Body of pancreas (tissue), 4 donors: ENCODE measurements around the gene NKX1-1. TPM values are rescaled to one million over a fixed set of nuclear protein-coding genes. Genes with fewer than 3 reads are reported as not detected.

Source experiments
- ATAC-seq: fragments of 150-250 bp; one replicate; pipeline ENCODE4 v1.9.1; 2016
- DNase-seq, 4 donors: peaks; one replicate each; pipeline ENCODE4 v3.0.0-alpha.2; 2019
- H3K27ac ChIP-seq, 4 donors: fragments of 200-600 bp; sonication (generic); 1 replicate in 3 of 4; 2 replicates in 1 of 4; pipeline versions ENCODE4 v1.5.1 to v1.6.1; 2016 to 2019; ENCODE audit warnings: mild to moderate bottlenecking in 1 of 4, mixed read lengths in 1 of 4, moderate library complexity in 1 of 4
- H3K27me3 ChIP-seq, 2 donors: fragments of 200-600 bp; sonication (generic); one replicate each; pipeline ENCODE4 v1.6.0; 2016; ENCODE audit warnings: mild to moderate bottlenecking in 1 of 2
- H3K36me3 ChIP-seq, 2 donors: fragments of 200-600 bp; sonication (generic); replicated peaks in 1 of 2; 2 replicates each; pipeline ENCODE4 v1.5.1; 2016; ENCODE audit warnings: low read depth in 2 of 2; ENCODE audit not compliant: insufficient read depth in 1 of 2
- H3K4me1 ChIP-seq: fragments of 200-600 bp; sonication (generic); one replicate; pipeline ENCODE4 v1.6.0; 2016
- H3K4me3 ChIP-seq, 2 donors: fragments of 200-600 bp; sonication (generic); 1 replicate in 1 of 2; 2 replicates in 1 of 2; pipeline ENCODE4 v1.5.1; 2016 to 2019
- H3K9me3 ChIP-seq, 3 donors: fragments of 200-600 bp; sonication (generic); 1 replicate in 2 of 3; 2 replicates in 1 of 3; pipeline ENCODE4 v1.5.1; 2016
- CTCF ChIP-seq, 7 experiments: fragments of 450-650 bp in 4 of 7; fragments of 200-600 bp in 3 of 7; sonication (generic) in 3 of 7; IDR thresholded peaks; one replicate each; pipeline ENCODE4 v1.5.1; 2016 to 2019; ENCODE audit warnings: antibody characterized with exemption in 7 of 7
- POLR2A ChIP-seq, 3 donors: fragments of 450-650 bp; IDR thresholded peaks; one replicate each; pipeline ENCODE4 v1.6.1; 2016; ENCODE audit warnings: antibody characterized with exemption in 3 of 3, mild to moderate bottlenecking in 2 of 3
- WGBS, 2 donors: methylation state at CpG; one replicate each; pipeline ENCODE4 v1.1.5; 2017; 5-methylcytosine and 5-hydroxymethylcytosine counted together
- intact Hi-C: fragments of 100-400 bp; cut with DNase I; formaldehyde crosslinking; loops from one replicate; pipeline ENCODE4 v1.15.1; 2023
- total RNA-seq, 2 donors: library from RNA; depleted of rRNA; stranded (reverse); fragments of >200 nt; gene quantifications; one replicate each; pipeline ENCODE4 v1.1.0, GENCODE V29; 2016

The NKX1-1 gene
- total RNA-seq, 2 donors from 2014 or later = not detected

GRCh38 chr4:1361431-1361830, 44.8 kb downstream of the NKX1-1 start:
- intact Hi-C loops = no loop called here
- WGBS, 2 donors = 87 to 90% methylated on average over 18 of the region's 18 CpGs
- TF ChIP-seq POLR2A (IDR thresholded peaks at IDR 0.05) (no peak), CTCF (IDR thresholded peaks at IDR 0.05) (no peak)
- Histone ChIP-seq H3K27me3 (no peaks in the 10 kb centered on the region), H3K36me3 (peaks cover 0 to 4% of the 10 kb centered on the region in 2 donors), H3K4me3 (no peak overlapping the region), H3K4me1 (peaks cover 12% of the 10 kb centered on the region), H3K27ac (no peak overlapping the region), H3K9me3 (no peaks in the 10 kb centered on the region)
- DNase-seq = no peak
- ATAC-seq = no peak

- WGBS, 2 donors = 68 to 79% methylated on average over 4 to 17 of the region's 29 CpGs
- peaks cover 11% of the 10 kb centered on the region for H3K4me1 ChIP-seq
- ATAC-seq (no peak), DNase-seq (peak in 1 of 4 donors; percentile 28)
- H3K27me3 ChIP-seq = no peaks in the 10 kb centered on the region
- intact Hi-C loops = no loop called here
- H3K27ac ChIP-seq = no peak overlapping the region
- H3K36me3 ChIP-seq = peaks cover 0 to 4% of the 10 kb centered on the region in 2 donors
- TF ChIP-seq POLR2A (IDR thresholded peaks at IDR 0.05) (no peak), CTCF (IDR thresholded peaks at IDR 0.05) (no peak)
- H3K9me3 ChIP-seq = no peaks in the 10 kb centered on the region
- no peak overlapping the region for H3K4me3 ChIP-seq
Measured at GRCh38 chr4:1360423-1361283, 45.6 kb downstream of the NKX1-1 start.

- no peak for ATAC-seq
- Histone ChIP-seq H3K4me1 (peaks cover 4% of the 10 kb centered on the region), H3K36me3 (peaks cover 0 to 7% of the 10 kb centered on the region in 2 donors), H3K4me3 (no peak overlapping the region), H3K27ac (no peak overlapping the region), H3K27me3 (no peaks in the 10 kb centered on the region), H3K9me3 (no peaks in the 10 kb centered on the region)
- intact Hi-C loops = loop anchor here (5.0 to 10.0 kb wide), 2 partner anchors 152 to 265 kb away; no protein-coding TSS in a partner anchor
- TF ChIP-seq POLR2A (IDR thresholded peaks at IDR 0.05) (no peak), CTCF (IDR thresholded peaks at IDR 0.05) (no peak)
- DNase-seq = no peak
- WGBS, 2 donors = 88 to 90% methylated on average over 8 to 16 of the region's 16 CpGs
Measured at GRCh38 chr4:1359976-1360375, 46.3 kb downstream of the NKX1-1 start.

- H3K27me3 ChIP-seq = no peaks in the 10 kb centered on the region
- H3K27ac ChIP-seq = no peak overlapping the region
- H3K4me1 ChIP-seq = no peaks in the 10 kb centered on the region
- ATAC-seq (no peak), DNase-seq (no peak)
- WGBS, 2 donors = 80 to 91% methylated on average over 13 to 14 of the region's 14 CpGs
- H3K9me3 ChIP-seq = no peaks in the 10 kb centered on the region
- intact Hi-C loops = loop anchor here (5.0 to 10.0 kb wide), 2 partner anchors 153 to 266 kb away; no protein-coding TSS in a partner anchor
- TF ChIP-seq CTCF (IDR thresholded peaks at IDR 0.05) (no peak), POLR2A (IDR thresholded peaks at IDR 0.05) (no peak)
- H3K4me3 ChIP-seq = no peak overlapping the region
- H3K36me3 ChIP-seq = peaks cover 0 to 7% of the 10 kb centered on the region in 2 donors
Measured at GRCh38 chr4:1359144-1359501, 47.1 kb downstream of the NKX1-1 start.
